Cardiac muscle cell (in vitro differentiated cells and primary cell): ENCODE data around the gene S1PR3. TPM values are rescaled to one million over a fixed set of nuclear protein-coding genes. Genes with fewer than 3 reads are reported as not detected.
A peak's percentile ranks its signal among the peaks of the same experiment; 100 is the strongest.

Experiments
- DNase-seq, 2 donors: peaks; one replicate each; pipeline versions ENCODE4 v3.0.0 to v3.0.0-alpha.2; 2010 to 2017; ENCODE audit warnings: low read depth in 1 of 2, low spot score in 1 of 2
- H3K27ac ChIP-seq: fragments of 200-600 bp; sonication (generic); 2 replicates; pipeline ENCODE4 v1.5.1; 2016
- H3K27me3 ChIP-seq: fragments of 200-600 bp; sonication (generic); 2 replicates; pipeline ENCODE4 v1.6.0; 2016; ENCODE audit warnings: control low read depth
- H3K36me3 ChIP-seq: fragments of 200-600 bp; sonication (generic); 2 replicates; pipeline ENCODE4 v1.5.1; 2016; ENCODE audit warnings: control low read depth
- H3K4me1 ChIP-seq: fragments of 200-600 bp; sonication (generic); 2 replicates; pipeline ENCODE4 v1.8.1; 2017; ENCODE audit warnings: low read depth, mild to moderate bottlenecking, mixed run types
- H3K4me3 ChIP-seq: fragments of 200-600 bp; sonication (generic); 2 replicates; pipeline ENCODE4 v1.5.1; 2016; ENCODE audit warnings: mild to moderate bottlenecking
- H3K9me3 ChIP-seq: fragments of 200-600 bp; sonication (generic); 2 replicates; pipeline ENCODE4 v1.5.1; 2017; ENCODE audit warnings: low read depth, mild to moderate bottlenecking, control low read depth
- polyA plus RNA-seq: library from polyadenylated mRNA; unstranded; fragments of >200 nt; fragmentation: Nextera tagmentation; extraction: Ambion mirVana; gene quantifications from 2 replicates; pipeline ENCODE4 v1.2.1, GENCODE V29; 2016
- total RNA-seq: library from RNA; depleted of rRNA; stranded (reverse); fragments of >200 nt; gene quantifications from 2 replicates; pipeline ENCODE4 v1.2.3, GENCODE V29; 2016
- TF ChIP-seq, protein P1 (sequence below): IDR thresholded peaks from 2 replicates; pipeline ENCODE4 v1.5.1; 2012; ENCODE audit warnings: low read depth, mild to moderate bottlenecking, low read length

The S1PR3 gene
- total and polyA plus RNA-seq, 2 experiments from 2014 or later, result 10.9 to 11.3 TPM

- DNase-seq, result peak; percentile 92 to 94
- H3K9me3 ChIP-seq, result no peaks in the 10 kb centered on the region
- H3K27me3 ChIP-seq, result no peaks in the 10 kb centered on the region
- TF ChIP-seq, protein P1, sequence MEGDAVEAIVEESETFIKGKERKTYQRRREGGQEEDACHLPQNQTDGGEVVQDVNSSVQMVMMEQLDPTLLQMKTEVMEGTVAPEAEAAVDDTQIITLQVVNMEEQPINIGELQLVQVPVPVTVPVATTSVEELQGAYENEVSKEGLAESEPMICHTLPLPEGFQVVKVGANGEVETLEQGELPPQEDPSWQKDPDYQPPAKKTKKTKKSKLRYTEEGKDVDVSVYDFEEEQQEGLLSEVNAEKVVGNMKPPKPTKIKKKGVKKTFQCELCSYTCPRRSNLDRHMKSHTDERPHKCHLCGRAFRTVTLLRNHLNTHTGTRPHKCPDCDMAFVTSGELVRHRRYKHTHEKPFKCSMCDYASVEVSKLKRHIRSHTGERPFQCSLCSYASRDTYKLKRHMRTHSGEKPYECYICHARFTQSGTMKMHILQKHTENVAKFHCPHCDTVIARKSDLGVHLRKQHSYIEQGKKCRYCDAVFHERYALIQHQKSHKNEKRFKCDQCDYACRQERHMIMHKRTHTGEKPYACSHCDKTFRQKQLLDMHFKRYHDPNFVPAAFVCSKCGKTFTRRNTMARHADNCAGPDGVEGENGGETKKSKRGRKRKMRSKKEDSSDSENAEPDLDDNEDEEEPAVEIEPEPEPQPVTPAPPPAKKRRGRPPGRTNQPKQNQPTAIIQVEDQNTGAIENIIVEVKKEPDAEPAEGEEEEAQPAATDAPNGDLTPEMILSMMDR, result peak; percentile 75
- no peak overlapping the region for H3K4me3 ChIP-seq
- H3K36me3 ChIP-seq, result no peaks in the 10 kb centered on the region
- no peaks in the 10 kb centered on the region for H3K4me1 ChIP-seq
- no peak overlapping the region for H3K27ac ChIP-seq
These were observed 10.0 kb downstream of the S1PR3 start for GRCh38 chr9:89000973-89001916.

GRCh38 chr9:89001917-89002540 lies 10.8 kb downstream of the S1PR3 start:
- no peak for DNase-seq
- Histone ChIP-seq H3K4me3 (no peak overlapping the region), H3K27me3 (no peaks in the 10 kb centered on the region), H3K9me3 (no peaks in the 10 kb centered on the region), H3K4me1 (no peaks in the 10 kb centered on the region), H3K36me3 (no peaks in the 10 kb centered on the region), H3K27ac (no peak overlapping the region)
- TF ChIP-seq, protein P1, result no peak

DNA sequence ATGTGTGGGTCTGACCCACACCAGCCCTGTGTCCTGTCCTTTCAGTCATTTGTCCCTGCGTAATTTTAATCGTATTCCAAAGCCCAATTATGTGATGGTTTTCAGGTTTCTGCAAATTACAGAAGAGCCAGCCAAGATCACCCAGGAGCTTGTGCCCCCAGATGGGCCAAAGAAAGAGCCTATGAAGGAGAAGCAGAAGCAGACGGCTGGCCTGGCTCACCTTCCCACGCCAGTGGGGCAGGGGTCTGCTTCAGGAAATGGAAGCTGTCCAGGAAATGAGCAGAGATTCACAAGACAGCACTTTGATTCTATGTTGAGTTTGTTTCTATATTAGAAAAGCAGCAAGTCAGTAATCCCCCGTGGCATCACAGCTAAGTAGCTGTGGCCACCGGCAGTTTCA lies 11.7 kb downstream of the S1PR3 start:
- Histone ChIP-seq H3K27me3 (no peaks in the 10 kb centered on the region), H3K9me3 (no peaks in the 10 kb centered on the region), H3K36me3 (no peaks in the 10 kb centered on the region), H3K4me3 (no peak overlapping the region), H3K4me1 (no peaks in the 10 kb centered on the region), H3K27ac (no peak overlapping the region)
- TF ChIP-seq, protein P1, result no peak
- no peak for DNase-seq

DNA sequence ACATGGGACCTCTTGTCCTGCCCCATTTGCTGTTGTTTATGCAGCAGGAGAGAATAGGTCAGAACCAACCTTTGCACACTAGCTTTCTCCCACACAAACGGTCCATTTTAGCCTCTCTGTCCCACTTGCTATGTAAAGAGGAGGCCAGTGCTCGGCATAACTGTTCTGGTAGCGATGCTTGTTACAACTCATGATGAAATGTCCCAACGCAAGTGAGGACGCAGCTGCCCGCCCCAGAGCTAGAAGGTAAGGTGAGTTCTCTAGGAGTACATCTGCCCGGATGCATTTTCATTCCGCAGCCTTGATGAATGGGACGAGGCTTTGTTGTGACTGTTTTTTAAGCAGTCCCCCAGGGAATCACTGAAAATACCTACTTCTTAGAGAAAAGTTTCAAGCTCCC lies 14.1 kb downstream of the S1PR3 start:
- Histone ChIP-seq H3K27me3 (no peaks in the 10 kb centered on the region), H3K9me3 (no peaks in the 10 kb centered on the region), H3K36me3 (no peaks in the 10 kb centered on the region), H3K4me3 (no peak overlapping the region), H3K27ac (no peak overlapping the region), H3K4me1 (no peaks in the 10 kb centered on the region)
- DNase-seq, result no peak
- TF ChIP-seq, protein P1, result no peak

- no peaks in the 10 kb centered on the region for H3K27me3 ChIP-seq
- no peaks in the 10 kb centered on the region for H3K9me3 ChIP-seq
- TF ChIP-seq, protein P1, result no peak
- H3K27ac ChIP-seq, result no peak overlapping the region
- no peaks in the 10 kb centered on the region for H3K4me1 ChIP-seq
- peak; percentile 30 to 50 for DNase-seq
- H3K4me3 ChIP-seq, result no peak overlapping the region
- H3K36me3 ChIP-seq, result no peaks in the 10 kb centered on the region
These were observed 15.0 kb downstream of the S1PR3 start for GRCh38 chr9:89006267-89006666.
